Omental fat pad (tissue), 4 donors: ENCODE results near the gene CDK18. TPM values are rescaled to one million over a fixed set of nuclear protein-coding genes. Genes with fewer than 3 reads are reported as not detected.

Experiments
- ATAC-seq: fragments of 150-250 bp; one replicate; pipeline ENCODE4 v1.9.1; 2016; ENCODE audit warnings: mild to moderate bottlenecking, moderate library complexity; ENCODE audit not compliant: low FRiP score
- DNase-seq: peaks from one replicate; pipeline ENCODE4 v3.0.0-alpha.2; 2019; ENCODE audit warnings: low spot score
- CTCF ChIP-seq, 3 donors: fragments of 450-650 bp; IDR thresholded peaks; one replicate each; pipeline ENCODE4 v1.5.1; 2016 to 2017; ENCODE audit warnings: antibody characterized with exemption in 3 of 3, mild to moderate bottlenecking in 3 of 3, moderate library complexity in 2 of 3
- total RNA-seq, 4 donors: library from RNA; depleted of rRNA; stranded (reverse); fragments of >200 nt; gene quantifications; one replicate each; pipeline ENCODE4 v1.1.0, GENCODE V29; 2016

CDK18 gene
- total RNA-seq, 4 donors from 2014 or later = 2.8 to 9.0 (median 5.3) TPM

GRCh38 chr1:205523891-205524793, 19.7 kb downstream of the CDK18 start:
- peak; percentile 68 for DNase-seq
- peak in 1 of 3 donors; percentile 43 for TF ChIP-seq CTCF (IDR thresholded peaks at IDR 0.05)
- ATAC-seq = no peak

- DNase-seq = no peak
- ATAC-seq = no peak
- no peak for TF ChIP-seq CTCF (IDR thresholded peaks at IDR 0.05)
These were observed 20.3 kb downstream of the CDK18 start for GRCh38 chr1:205524794-205525101.

- DNase-seq = no peak
- no peak for TF ChIP-seq CTCF (IDR thresholded peaks at IDR 0.05)
- ATAC-seq = no peak
These were observed 21.2 kb downstream of the CDK18 start for GRCh38 chr1:205525495-205526285.

- DNase-seq (no peak), ATAC-seq (no peak)
- no peak for TF ChIP-seq CTCF (IDR thresholded peaks at IDR 0.05)
These were observed 22.0 kb downstream of the CDK18 start for GRCh38 chr1:205526431-205526830.

GRCh38 chr1:205527931-205528330, 23.5 kb downstream of the CDK18 start:
- no peak for TF ChIP-seq CTCF (IDR thresholded peaks at IDR 0.05)
- no peak for DNase-seq
- ATAC-seq = no peak

- ATAC-seq (no peak), DNase-seq (no peak)
- TF ChIP-seq CTCF (IDR thresholded peaks at IDR 0.05) = no peak
These were observed 24.0 kb downstream of the CDK18 start for GRCh38 chr1:205528446-205528886.
